PC-3 (cell line): ENCODE results near the gene HLA-A.

Experiments used
- CTCF ChIP-seq: fragments of 300-600 bp; sonication (generic); conservative IDR thresholded peaks from 2 replicates; pipeline ENCODE4 v1.5.1; 2017; ENCODE audit warnings: antibody characterized with exemption, low read depth, mild to moderate bottlenecking, low read length
- EZH2phosphoT487 ChIP-seq: fragments of 300-600 bp; sonication (generic); IDR thresholded peaks from 2 replicates; pipeline ENCODE4 v1.6.1; 2018; ENCODE audit warnings: mild to moderate bottlenecking, antibody characterized with exemption, low read length, borderline replicate concordance

GRCh38 chr6:29927841-29928388, 14.4 kb upstream of the HLA-A start:
- TF ChIP-seq CTCF: no peak
- TF ChIP-seq EZH2phosphoT487: no peak
